Cardiac muscle cell (in vitro differentiated cells and primary cell): ENCODE data around the gene ICE2. TPM values are rescaled to one million over a fixed set of nuclear protein-coding genes. Genes with fewer than 3 reads are reported as not detected.

Experiments used
- DNase-seq, 2 donors: peaks; one replicate each; pipeline versions ENCODE4 v3.0.0 to v3.0.0-alpha.2; 2010 to 2017; ENCODE audit warnings: low read depth in 1 of 2, low spot score in 1 of 2
- H3K27ac ChIP-seq: fragments of 200-600 bp; sonication (generic); 2 replicates; pipeline ENCODE4 v1.5.1; 2016
- H3K27me3 ChIP-seq: fragments of 200-600 bp; sonication (generic); 2 replicates; pipeline ENCODE4 v1.6.0; 2016; ENCODE audit warnings: control low read depth
- H3K36me3 ChIP-seq: fragments of 200-600 bp; sonication (generic); 2 replicates; pipeline ENCODE4 v1.5.1; 2016; ENCODE audit warnings: control low read depth
- H3K4me1 ChIP-seq: fragments of 200-600 bp; sonication (generic); 2 replicates; pipeline ENCODE4 v1.8.1; 2017; ENCODE audit warnings: low read depth, mild to moderate bottlenecking, mixed run types
- H3K4me3 ChIP-seq: fragments of 200-600 bp; sonication (generic); 2 replicates; pipeline ENCODE4 v1.5.1; 2016; ENCODE audit warnings: mild to moderate bottlenecking
- H3K9me3 ChIP-seq: fragments of 200-600 bp; sonication (generic); 2 replicates; pipeline ENCODE4 v1.5.1; 2017; ENCODE audit warnings: low read depth, mild to moderate bottlenecking, control low read depth
- polyA plus RNA-seq: library from polyadenylated mRNA; unstranded; fragments of >200 nt; fragmentation: Nextera tagmentation; extraction: Ambion mirVana; gene quantifications from 2 replicates; pipeline ENCODE4 v1.2.1, GENCODE V29; 2016
- total RNA-seq: library from RNA; depleted of rRNA; stranded (reverse); fragments of >200 nt; gene quantifications from 2 replicates; pipeline ENCODE4 v1.2.3, GENCODE V29; 2016
- TF ChIP-seq, protein P1 (sequence below): IDR thresholded peaks from 2 replicates; pipeline ENCODE4 v1.5.1; 2012; ENCODE audit warnings: low read depth, mild to moderate bottlenecking, low read length

Gene ICE2, protein sequence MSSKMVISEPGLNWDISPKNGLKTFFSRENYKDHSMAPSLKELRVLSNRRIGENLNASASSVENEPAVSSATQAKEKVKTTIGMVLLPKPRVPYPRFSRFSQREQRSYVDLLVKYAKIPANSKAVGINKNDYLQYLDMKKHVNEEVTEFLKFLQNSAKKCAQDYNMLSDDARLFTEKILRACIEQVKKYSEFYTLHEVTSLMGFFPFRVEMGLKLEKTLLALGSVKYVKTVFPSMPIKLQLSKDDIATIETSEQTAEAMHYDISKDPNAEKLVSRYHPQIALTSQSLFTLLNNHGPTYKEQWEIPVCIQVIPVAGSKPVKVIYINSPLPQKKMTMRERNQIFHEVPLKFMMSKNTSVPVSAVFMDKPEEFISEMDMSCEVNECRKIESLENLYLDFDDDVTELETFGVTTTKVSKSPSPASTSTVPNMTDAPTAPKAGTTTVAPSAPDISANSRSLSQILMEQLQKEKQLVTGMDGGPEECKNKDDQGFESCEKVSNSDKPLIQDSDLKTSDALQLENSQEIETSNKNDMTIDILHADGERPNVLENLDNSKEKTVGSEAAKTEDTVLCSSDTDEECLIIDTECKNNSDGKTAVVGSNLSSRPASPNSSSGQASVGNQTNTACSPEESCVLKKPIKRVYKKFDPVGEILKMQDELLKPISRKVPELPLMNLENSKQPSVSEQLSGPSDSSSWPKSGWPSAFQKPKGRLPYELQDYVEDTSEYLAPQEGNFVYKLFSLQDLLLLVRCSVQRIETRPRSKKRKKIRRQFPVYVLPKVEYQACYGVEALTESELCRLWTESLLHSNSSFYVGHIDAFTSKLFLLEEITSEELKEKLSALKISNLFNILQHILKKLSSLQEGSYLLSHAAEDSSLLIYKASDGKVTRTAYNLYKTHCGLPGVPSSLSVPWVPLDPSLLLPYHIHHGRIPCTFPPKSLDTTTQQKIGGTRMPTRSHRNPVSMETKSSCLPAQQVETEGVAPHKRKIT
- total RNA-seq (19.8 and 41.5 TPM in 2 replicates), polyA plus RNA-seq (26.4 and 49.4 TPM in 2 replicates)

DNA sequence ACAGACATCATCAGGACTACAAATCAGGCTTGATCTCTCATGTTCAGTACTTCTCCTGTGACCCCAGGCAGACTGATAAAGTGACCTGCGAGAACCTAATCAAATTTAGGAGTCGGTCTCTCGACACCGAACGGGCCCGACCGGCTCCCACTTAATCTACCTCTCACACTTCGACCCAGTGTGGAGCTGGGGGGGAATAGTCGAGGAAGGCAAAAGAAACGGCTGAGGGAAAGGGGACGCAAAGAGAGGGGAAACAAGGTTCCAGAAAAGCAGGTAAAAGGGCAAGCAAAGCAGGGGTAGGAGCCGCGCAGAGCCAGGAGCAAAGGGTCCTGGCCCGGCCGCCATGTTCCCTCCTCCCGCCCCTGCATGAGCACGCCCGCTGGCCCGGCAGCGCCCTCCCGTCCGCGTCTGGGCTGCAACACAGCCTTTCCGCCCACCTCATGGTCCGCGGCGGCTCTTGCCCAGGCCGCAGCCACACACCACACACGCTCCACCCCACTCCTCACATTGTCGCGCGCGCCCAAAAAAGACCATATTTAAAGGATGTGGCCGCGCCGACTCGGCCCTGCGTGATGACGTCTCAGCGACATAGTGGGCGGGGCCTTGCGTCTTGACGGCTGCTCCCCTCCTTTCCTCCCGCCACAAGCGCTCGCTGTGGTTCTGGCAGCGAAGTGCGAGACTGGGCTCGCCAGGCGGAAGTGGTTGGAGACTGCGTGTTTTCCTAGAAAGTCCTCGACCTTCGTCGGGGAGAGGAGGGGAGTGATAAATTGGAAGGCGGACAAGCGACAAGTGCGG, at the start of gene ICE2:
Gene ICE2, minus strand, starts transcription at position 577 of the 795 bp plus-strand sequence. CDS start 1,165 bp downstream, outside the sequence.
- no peaks in the 10 kb centered on the region for H3K9me3 ChIP-seq
- peaks cover 8% of the 10 kb centered on the region for H3K36me3 ChIP-seq
- H3K4me1 ChIP-seq, result peaks cover 28% of the 10 kb centered on the region
- peak within 1 kb of the TSS; percentile 95 for H3K27ac ChIP-seq
- H3K4me3 ChIP-seq, result peak within 1 kb of the TSS; percentile 50
- TF ChIP-seq, protein P1, sequence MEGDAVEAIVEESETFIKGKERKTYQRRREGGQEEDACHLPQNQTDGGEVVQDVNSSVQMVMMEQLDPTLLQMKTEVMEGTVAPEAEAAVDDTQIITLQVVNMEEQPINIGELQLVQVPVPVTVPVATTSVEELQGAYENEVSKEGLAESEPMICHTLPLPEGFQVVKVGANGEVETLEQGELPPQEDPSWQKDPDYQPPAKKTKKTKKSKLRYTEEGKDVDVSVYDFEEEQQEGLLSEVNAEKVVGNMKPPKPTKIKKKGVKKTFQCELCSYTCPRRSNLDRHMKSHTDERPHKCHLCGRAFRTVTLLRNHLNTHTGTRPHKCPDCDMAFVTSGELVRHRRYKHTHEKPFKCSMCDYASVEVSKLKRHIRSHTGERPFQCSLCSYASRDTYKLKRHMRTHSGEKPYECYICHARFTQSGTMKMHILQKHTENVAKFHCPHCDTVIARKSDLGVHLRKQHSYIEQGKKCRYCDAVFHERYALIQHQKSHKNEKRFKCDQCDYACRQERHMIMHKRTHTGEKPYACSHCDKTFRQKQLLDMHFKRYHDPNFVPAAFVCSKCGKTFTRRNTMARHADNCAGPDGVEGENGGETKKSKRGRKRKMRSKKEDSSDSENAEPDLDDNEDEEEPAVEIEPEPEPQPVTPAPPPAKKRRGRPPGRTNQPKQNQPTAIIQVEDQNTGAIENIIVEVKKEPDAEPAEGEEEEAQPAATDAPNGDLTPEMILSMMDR, result peak; percentile 5
- no peaks in the 10 kb centered on the region for H3K27me3 ChIP-seq
- DNase-seq, result peak; percentile 96 to 97

DNA sequence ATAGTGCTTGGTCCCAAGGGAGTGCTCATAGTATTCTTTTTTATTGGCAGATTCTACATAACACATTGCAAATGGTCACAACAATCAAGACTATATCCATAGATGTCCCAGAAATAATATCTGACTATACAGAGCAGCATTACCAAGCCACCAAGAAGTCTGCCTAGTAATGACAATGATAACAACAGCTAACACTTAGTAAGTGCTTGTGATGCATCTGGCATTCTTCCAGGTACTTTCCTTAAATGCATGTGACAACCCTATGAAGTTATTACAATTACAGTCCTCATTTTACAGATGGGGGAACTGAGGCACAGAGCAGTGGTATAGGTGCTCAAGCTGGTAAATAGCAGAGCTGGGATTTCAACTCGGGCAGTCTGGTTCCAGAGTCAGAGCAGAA, 49.6 kb upstream of the ICE2 start:
- Histone ChIP-seq H3K4me3 (no peak overlapping the region), H3K27me3 (no peaks in the 10 kb centered on the region), H3K4me1 (no peaks in the 10 kb centered on the region), H3K36me3 (no peaks in the 10 kb centered on the region), H3K9me3 (no peaks in the 10 kb centered on the region), H3K27ac (no peak overlapping the region)
- TF ChIP-seq, protein P1, result no peak
- no peak for DNase-seq

DNA sequence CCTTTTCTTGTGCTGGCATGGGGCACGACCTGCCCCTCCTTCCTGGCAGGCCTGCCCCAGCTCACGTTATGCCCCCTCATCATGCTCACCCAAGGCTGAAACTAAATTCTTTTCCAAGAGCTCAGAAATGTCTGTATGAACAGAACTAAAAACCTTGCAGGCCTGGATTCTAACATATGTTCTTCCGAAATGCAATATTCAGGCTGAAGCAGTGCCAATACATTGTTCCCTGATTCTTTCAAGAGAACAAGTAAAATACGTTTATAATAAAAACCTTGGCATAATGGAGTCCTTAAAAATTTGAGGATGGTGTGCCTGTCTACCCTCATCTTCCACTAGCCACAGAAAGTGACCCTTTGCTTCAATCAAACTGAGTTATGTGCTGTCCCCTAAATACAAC, 48.5 kb upstream of the ICE2 start:
- Histone ChIP-seq H3K9me3 (no peaks in the 10 kb centered on the region), H3K27ac (no peak overlapping the region), H3K36me3 (no peaks in the 10 kb centered on the region), H3K4me3 (no peak overlapping the region), H3K27me3 (no peaks in the 10 kb centered on the region), H3K4me1 (no peaks in the 10 kb centered on the region)
- no peak for DNase-seq
- TF ChIP-seq, protein P1, result no peak

DNA sequence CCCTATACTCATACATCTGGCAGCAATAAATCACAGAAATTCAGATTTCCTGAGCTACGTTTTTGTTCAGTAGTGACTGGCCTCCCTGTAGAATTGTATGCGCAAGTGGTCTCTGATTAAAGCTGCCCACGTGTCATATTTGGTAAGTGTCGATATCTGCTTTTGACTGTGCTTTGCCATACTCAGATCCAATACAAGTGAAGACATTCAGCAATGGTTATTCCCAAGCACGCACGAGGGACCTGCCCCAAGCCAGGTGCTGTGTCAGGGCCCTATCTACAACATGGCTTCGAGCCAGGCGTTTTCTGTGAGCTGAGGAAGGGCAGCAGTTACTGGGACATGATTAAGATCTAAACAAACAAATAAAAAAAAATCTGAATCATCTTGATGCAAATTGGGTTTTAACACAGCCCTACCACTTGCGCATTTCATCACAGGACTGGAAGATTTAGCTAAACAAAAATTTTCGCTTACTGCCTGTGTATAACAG, 47.2 kb upstream of the ICE2 start:
- Histone ChIP-seq H3K36me3 (no peaks in the 10 kb centered on the region), H3K27ac (no peak overlapping the region), H3K27me3 (no peaks in the 10 kb centered on the region), H3K4me3 (no peak overlapping the region), H3K4me1 (no peaks in the 10 kb centered on the region), H3K9me3 (no peaks in the 10 kb centered on the region)
- TF ChIP-seq, protein P1, result no peak
- DNase-seq, result no peak
